ENCODE data around the gene TMEM212. TPM values are rescaled to one million over a fixed set of nuclear protein-coding genes. Genes with fewer than 3 reads are reported as not detected.

The TMEM212 gene
- total and polyA plus RNA-seq, 9 of the 15 experiments (the other 6 are each of a cell fraction or from before 2014, with no cell fraction given), result not detected

DNA sequence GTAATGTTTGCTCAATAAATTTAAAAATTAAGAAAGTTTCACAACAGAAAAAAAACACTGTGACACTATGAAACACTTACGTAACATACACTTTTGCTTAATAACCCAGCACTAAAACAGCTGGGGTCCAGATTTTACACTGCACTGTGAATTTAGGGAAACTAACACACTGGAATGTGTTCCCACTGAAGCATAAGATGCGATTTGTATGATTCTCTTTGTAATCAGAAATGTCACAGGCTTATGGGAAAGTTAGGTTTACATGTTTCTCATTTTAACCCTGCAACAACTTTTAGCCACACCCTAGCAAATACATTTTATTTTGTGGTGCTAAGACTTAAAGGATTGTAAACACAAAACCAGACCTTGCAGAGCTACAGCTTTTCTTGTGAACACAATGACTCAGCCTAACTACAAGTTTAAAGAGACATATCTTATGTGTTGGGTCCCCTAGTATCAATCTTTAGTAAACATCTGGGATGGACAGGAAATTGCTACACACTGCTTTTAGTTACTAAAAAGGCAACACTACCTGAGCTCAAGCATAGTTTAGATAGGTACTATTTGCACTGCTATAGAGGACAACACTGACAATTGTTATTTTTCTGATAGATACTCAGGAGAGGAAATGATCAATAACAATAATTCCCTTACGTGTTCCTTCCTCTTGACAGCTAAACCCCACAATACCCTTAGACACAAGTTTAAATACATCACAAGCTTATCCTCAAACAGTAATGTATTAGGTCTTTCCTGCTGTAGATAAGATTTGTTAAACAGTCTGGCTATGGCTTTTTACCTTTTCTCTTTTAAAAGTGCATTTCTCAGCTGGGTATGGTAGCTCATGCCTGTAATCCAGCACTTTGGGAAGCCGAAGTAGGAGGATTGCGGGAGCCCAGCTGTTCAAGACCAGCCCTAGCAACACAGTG, 36.7 kb upstream of the TMEM212 start (continued):
- TF ChIP-seq, protein P1, sequence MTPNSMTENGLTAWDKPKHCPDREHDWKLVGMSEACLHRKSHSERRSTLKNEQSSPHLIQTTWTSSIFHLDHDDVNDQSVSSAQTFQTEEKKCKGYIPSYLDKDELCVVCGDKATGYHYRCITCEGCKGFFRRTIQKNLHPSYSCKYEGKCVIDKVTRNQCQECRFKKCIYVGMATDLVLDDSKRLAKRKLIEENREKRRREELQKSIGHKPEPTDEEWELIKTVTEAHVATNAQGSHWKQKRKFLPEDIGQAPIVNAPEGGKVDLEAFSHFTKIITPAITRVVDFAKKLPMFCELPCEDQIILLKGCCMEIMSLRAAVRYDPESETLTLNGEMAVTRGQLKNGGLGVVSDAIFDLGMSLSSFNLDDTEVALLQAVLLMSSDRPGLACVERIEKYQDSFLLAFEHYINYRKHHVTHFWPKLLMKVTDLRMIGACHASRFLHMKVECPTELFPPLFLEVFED (CRISPR knock-in tag; conservative IDR thresholded peaks at IDR 0.05), result no peak
- TF ChIP-seq PTBP1 (IDR thresholded peaks at IDR 0.05; ENCODE audit: low read depth, low read length), result no peak
- no peak for TF ChIP-seq NFIC (IDR thresholded peaks at IDR 0.05)
- peak; percentile 85 for TF ChIP-seq EP300 (IDR thresholded peaks at IDR 0.05; ENCODE audit: low read length)
- no peak for TF ChIP-seq PURB (CRISPR knock-in tag; IDR thresholded peaks at IDR 0.05; ENCODE audit: low read depth)
- TF ChIP-seq, protein P2, sequence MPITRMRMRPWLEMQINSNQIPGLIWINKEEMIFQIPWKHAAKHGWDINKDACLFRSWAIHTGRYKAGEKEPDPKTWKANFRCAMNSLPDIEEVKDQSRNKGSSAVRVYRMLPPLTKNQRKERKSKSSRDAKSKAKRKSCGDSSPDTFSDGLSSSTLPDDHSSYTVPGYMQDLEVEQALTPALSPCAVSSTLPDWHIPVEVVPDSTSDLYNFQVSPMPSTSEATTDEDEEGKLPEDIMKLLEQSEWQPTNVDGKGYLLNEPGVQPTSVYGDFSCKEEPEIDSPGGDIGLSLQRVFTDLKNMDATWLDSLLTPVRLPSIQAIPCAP (CRISPR knock-in tag; IDR thresholded peaks at IDR 0.05; ENCODE audit: borderline replicate concordance), result no peak
- peak; percentile 80; the same call in 1 of the 2 replicates for TF ChIP-seq TEAD4 (IDR thresholded peaks at IDR 0.05; ENCODE audit: low read length)
- no peak for TF ChIP-seq TEAD4 (CRISPR knock-in tag; IDR thresholded peaks at IDR 0.05; ENCODE audit: borderline replicate concordance)
- no peak for TF ChIP-seq NFIX (CRISPR knock-in tag; IDR thresholded peaks at IDR 0.05; ENCODE audit: low read depth)
- TF ChIP-seq, protein P3, sequence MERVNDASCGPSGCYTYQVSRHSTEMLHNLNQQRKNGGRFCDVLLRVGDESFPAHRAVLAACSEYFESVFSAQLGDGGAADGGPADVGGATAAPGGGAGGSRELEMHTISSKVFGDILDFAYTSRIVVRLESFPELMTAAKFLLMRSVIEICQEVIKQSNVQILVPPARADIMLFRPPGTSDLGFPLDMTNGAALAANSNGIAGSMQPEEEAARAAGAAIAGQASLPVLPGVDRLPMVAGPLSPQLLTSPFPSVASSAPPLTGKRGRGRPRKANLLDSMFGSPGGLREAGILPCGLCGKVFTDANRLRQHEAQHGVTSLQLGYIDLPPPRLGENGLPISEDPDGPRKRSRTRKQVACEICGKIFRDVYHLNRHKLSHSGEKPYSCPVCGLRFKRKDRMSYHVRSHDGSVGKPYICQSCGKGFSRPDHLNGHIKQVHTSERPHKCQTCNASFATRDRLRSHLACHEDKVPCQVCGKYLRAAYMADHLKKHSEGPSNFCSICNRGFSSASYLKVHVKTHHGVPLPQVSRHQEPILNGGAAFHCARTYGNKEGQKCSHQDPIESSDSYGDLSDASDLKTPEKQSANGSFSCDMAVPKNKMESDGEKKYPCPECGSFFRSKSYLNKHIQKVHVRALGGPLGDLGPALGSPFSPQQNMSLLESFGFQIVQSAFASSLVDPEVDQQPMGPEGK (CRISPR knock-in tag; IDR thresholded peaks at IDR 0.05; ENCODE audit: borderline replicate concordance), result no peak
- no peak for TF ChIP-seq KHSRP (IDR thresholded peaks at IDR 0.05)
- TF ChIP-seq ZBTB17 (CRISPR knock-in tag; IDR thresholded peaks at IDR 0.05), result no peak
- peak; percentile 95 for TF ChIP-seq DPF2 (IDR thresholded peaks at IDR 0.05)
- peak; percentile 66; the same call in 1 of the 2 replicates for TF ChIP-seq ZNF584 (CRISPR knock-in tag; IDR thresholded peaks at IDR 0.05; ENCODE audit: low read depth)
